Measurements from ENCODE around the gene MMD2. TPM values are rescaled to one million over a fixed set of nuclear protein-coding genes. Genes with fewer than 3 reads are reported as not detected.

The MMD2 gene
- total RNA-seq, 1 experiment from 2014 or later, result not detected

DNA sequence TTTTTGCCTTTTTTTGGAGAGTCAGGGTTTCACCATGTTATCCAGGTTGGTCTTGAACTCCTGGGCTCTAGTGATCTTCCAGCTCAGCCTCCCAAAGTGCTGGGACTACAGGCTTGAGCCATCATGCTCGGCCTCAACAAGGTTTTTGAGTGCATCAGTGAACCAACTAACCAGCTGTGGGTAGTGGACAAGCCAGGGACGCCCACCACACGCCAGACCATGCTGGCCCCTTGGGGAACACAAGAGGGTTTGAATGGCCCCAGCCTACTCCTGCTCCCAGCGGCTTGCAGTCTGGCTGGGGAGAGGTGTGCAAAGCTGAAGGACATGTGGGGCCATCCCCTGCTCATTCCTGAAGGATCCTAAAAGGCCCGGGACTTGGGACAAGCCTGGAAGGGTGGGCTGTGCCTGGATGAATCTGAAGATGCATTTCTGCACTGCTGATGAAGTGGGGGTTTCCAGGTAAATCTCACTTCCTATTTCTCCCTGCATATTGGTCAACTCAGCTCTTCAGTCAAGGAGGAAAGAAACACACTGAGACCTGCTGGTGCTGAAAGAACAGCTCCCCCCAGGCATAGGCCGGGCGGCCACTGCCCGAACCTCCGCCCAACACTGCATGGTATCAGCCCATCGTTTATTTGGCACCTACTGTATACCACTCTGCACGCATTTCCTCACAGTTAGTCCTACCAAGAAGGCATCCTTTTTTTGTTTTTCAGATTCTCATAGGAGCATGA is 6.9 kb downstream of the MMD2 start:
- Mint-ChIP-seq H3K4me1 (no peaks in the 10 kb centered on the region), H3K27me3 (ENCODE audit: low read depth) (peaks cover 26% of the 10 kb centered on the region), H3K27ac (no peak overlapping the region), H3K36me3 (no peaks in the 10 kb centered on the region), H3K9me3 (peaks cover 13% of the 10 kb centered on the region), H3K4me3 (no peak overlapping the region)
- POLR2A ChIA-PET, result interaction anchor here (0.6 kb wide), 2 partner anchors 13 to 163 kb away, joined by 3 to 5 read pairs; no protein-coding TSS in a partner anchor
- peak; percentile 57 for DNase-seq (ENCODE audit: low spot score)
- ATAC-seq, result peak; percentile 64
- CTCF ChIA-PET, result interaction anchor here (0.6 to 1.0 kb wide), 3 partner anchors 22 to 159 kb away, joined by 3 to 5 read pairs (median 4); no protein-coding TSS in a partner anchor
- TF ChIP-seq RELA (CRISPR knock-in tag; IDR thresholded peaks at IDR 0.05; ENCODE audit: borderline replicate concordance), result no peak
- TF ChIP-seq PRDM15 (CRISPR knock-in tag; IDR thresholded peaks at IDR 0.05), result no peak
- no peak for TF ChIP-seq MXD4 (CRISPR knock-in tag; IDR thresholded peaks at IDR 0.05; ENCODE audit: borderline replicate concordance)
- TF ChIP-seq, protein P1, sequence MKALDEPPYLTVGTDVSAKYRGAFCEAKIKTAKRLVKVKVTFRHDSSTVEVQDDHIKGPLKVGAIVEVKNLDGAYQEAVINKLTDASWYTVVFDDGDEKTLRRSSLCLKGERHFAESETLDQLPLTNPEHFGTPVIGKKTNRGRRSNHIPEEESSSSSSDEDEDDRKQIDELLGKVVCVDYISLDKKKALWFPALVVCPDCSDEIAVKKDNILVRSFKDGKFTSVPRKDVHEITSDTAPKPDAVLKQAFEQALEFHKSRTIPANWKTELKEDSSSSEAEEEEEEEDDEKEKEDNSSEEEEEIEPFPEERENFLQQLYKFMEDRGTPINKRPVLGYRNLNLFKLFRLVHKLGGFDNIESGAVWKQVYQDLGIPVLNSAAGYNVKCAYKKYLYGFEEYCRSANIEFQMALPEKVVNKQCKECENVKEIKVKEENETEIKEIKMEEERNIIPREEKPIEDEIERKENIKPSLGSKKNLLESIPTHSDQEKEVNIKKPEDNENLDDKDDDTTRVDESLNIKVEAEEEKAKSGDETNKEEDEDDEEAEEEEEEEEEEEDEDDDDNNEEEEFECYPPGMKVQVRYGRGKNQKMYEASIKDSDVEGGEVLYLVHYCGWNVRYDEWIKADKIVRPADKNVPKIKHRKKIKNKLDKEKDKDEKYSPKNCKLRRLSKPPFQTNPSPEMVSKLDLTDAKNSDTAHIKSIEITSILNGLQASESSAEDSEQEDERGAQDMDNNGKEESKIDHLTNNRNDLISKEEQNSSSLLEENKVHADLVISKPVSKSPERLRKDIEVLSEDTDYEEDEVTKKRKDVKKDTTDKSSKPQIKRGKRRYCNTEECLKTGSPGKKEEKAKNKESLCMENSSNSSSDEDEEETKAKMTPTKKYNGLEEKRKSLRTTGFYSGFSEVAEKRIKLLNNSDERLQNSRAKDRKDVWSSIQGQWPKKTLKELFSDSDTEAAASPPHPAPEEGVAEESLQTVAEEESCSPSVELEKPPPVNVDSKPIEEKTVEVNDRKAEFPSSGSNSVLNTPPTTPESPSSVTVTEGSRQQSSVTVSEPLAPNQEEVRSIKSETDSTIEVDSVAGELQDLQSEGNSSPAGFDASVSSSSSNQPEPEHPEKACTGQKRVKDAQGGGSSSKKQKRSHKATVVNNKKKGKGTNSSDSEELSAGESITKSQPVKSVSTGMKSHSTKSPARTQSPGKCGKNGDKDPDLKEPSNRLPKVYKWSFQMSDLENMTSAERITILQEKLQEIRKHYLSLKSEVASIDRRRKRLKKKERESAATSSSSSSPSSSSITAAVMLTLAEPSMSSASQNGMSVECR (CRISPR knock-in tag; IDR thresholded peaks at IDR 0.05; ENCODE audit: borderline replicate concordance), result no peak
- no peak for TF ChIP-seq PRRX2 (CRISPR knock-in tag; IDR thresholded peaks at IDR 0.05)
- no peak for TF ChIP-seq ZNF317 (CRISPR knock-in tag; IDR thresholded peaks at IDR 0.05; ENCODE audit: borderline replicate concordance, low read depth)
- TF ChIP-seq NR2C2 (CRISPR knock-in tag; IDR thresholded peaks at IDR 0.05), result no peak
- TF ChIP-seq, protein P2, sequence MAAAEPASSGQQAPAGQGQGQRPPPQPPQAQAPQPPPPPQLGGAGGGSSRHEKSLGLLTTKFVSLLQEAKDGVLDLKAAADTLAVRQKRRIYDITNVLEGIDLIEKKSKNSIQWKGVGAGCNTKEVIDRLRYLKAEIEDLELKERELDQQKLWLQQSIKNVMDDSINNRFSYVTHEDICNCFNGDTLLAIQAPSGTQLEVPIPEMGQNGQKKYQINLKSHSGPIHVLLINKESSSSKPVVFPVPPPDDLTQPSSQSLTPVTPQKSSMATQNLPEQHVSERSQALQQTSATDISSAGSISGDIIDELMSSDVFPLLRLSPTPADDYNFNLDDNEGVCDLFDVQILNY (CRISPR knock-in tag; IDR thresholded peaks at IDR 0.05), result no peak
- no peak for TF ChIP-seq MYBL2 (CRISPR knock-in tag; IDR thresholded peaks at IDR 0.05)
- TF ChIP-seq ZNF512 (CRISPR knock-in tag; IDR thresholded peaks at IDR 0.05; ENCODE audit: borderline replicate concordance), result no peak
- no peak for TF ChIP-seq USF2 (CRISPR knock-in tag; IDR thresholded peaks at IDR 0.05)
- no peak for TF ChIP-seq SMAD3 (CRISPR knock-in tag; IDR thresholded peaks at IDR 0.05; ENCODE audit: borderline replicate concordance)
- no peak for TF ChIP-seq GTF2I (CRISPR knock-in tag; conservative IDR thresholded peaks at IDR 0.05)

All from WTC11 (cell line).